ENCODE results near the gene ROBO3.

Gene ROBO3

GRCh38 chr11:124898711-124899110, 33.5 kb downstream of the ROBO3 start:
- Histone ChIP-seq H3K79me2 (ENCODE audit: insufficient read depth, low read length) (no peaks in the 10 kb centered on the region), H3F3A (ENCODE audit: low read depth) (no peaks in the 10 kb centered on the region), H3K27me3 (ENCODE audit: insufficient read depth, low read length, poor library complexity, severe bottlenecking) (peaks cover 16% of the 10 kb centered on the region), H3K36me3 (ENCODE audit: insufficient read depth, low read length) (no peaks in the 10 kb centered on the region), H3K4me3 (ENCODE audit: low read length, poor library complexity, severe bottlenecking) (no peak overlapping the region), H3K4me2 (ENCODE audit: low read depth, low read length, poor library complexity, severe bottlenecking) (no peak overlapping the region), H3K9me3 (ENCODE audit: insufficient read depth, low read depth, low read length) (no peaks in the 10 kb centered on the region), H3K4me1 (ENCODE audit: insufficient read depth, low read length, poor library complexity, severe bottlenecking) (no peaks in the 10 kb centered on the region), H2AFZ (ENCODE audit: low read length) (no peak overlapping the region), H4K20me1 (ENCODE audit: insufficient read depth, low read length, poor library complexity, severe bottlenecking) (no peaks in the 10 kb centered on the region), H3K9ac (ENCODE audit: low read depth, low read length, poor library complexity, severe bottlenecking) (no peak overlapping the region), H3K9me2 (replicated peaks; ENCODE audit: low read depth, low read length) (no peaks in the 10 kb centered on the region)
- TF ChIP-seq EZH2phosphoT487 (IDR thresholded peaks at IDR 0.05; ENCODE audit: borderline replicate concordance): no peak

GRCh38 chr11:124899383-124900145, 34.3 kb downstream of the ROBO3 start:
- Histone ChIP-seq H3K27me3 (ENCODE audit: insufficient read depth, low read length, poor library complexity, severe bottlenecking) (peaks cover 16% of the 10 kb centered on the region), H3K79me2 (ENCODE audit: insufficient read depth, low read length) (no peaks in the 10 kb centered on the region), H4K20me1 (ENCODE audit: insufficient read depth, low read length, poor library complexity, severe bottlenecking) (no peaks in the 10 kb centered on the region), H3K36me3 (ENCODE audit: insufficient read depth, low read length) (no peaks in the 10 kb centered on the region), H3K4me2 (ENCODE audit: low read depth, low read length, poor library complexity, severe bottlenecking) (no peak overlapping the region), H3F3A (ENCODE audit: low read depth) (no peaks in the 10 kb centered on the region), H2AFZ (ENCODE audit: low read length) (no peak overlapping the region), H3K9me3 (ENCODE audit: insufficient read depth, low read depth, low read length) (no peaks in the 10 kb centered on the region), H3K9me2 (replicated peaks; ENCODE audit: low read depth, low read length) (no peaks in the 10 kb centered on the region), H3K9ac (ENCODE audit: low read depth, low read length, poor library complexity, severe bottlenecking) (no peak overlapping the region), H3K4me3 (ENCODE audit: low read length, poor library complexity, severe bottlenecking) (no peak overlapping the region), H3K4me1 (ENCODE audit: insufficient read depth, low read length, poor library complexity, severe bottlenecking) (no peaks in the 10 kb centered on the region)
- no peak for TF ChIP-seq EZH2phosphoT487 (IDR thresholded peaks at IDR 0.05; ENCODE audit: borderline replicate concordance)
- TF ChIP-seq CTCF (conservative IDR thresholded peaks at IDR 0.05; ENCODE audit: low read length): no peak

GRCh38 chr11:124900464-124900863, 35.2 kb downstream of the ROBO3 start:
- H3K79me2 ChIP-seq (ENCODE audit: insufficient read depth, low read length): no peaks in the 10 kb centered on the region
- no peaks in the 10 kb centered on the region for H4K20me1 ChIP-seq (ENCODE audit: insufficient read depth, low read length, poor library complexity, severe bottlenecking)
- H3K4me3 ChIP-seq (ENCODE audit: low read length, poor library complexity, severe bottlenecking): no peak overlapping the region
- no peaks in the 10 kb centered on the region for H3K9me2 ChIP-seq (replicated peaks; ENCODE audit: low read depth, low read length)
- H3K36me3 ChIP-seq (ENCODE audit: insufficient read depth, low read length): no peaks in the 10 kb centered on the region
- H3K27me3 ChIP-seq (ENCODE audit: insufficient read depth, low read length, poor library complexity, severe bottlenecking): peaks cover 16% of the 10 kb centered on the region
- no peak overlapping the region for H3K4me2 ChIP-seq (ENCODE audit: low read depth, low read length, poor library complexity, severe bottlenecking)
- no peaks in the 10 kb centered on the region for H3K4me1 ChIP-seq (ENCODE audit: insufficient read depth, low read length, poor library complexity, severe bottlenecking)
- no peak overlapping the region for H2AFZ ChIP-seq (ENCODE audit: low read length)
- H3K9ac ChIP-seq (ENCODE audit: low read depth, low read length, poor library complexity, severe bottlenecking): no peak overlapping the region
- no peaks in the 10 kb centered on the region for H3F3A ChIP-seq (ENCODE audit: low read depth)
- TF ChIP-seq CTCF (conservative IDR thresholded peaks at IDR 0.05; ENCODE audit: low read length) (no peak), EZH2phosphoT487 (IDR thresholded peaks at IDR 0.05; ENCODE audit: borderline replicate concordance) (no peak)
- no peaks in the 10 kb centered on the region for H3K9me3 ChIP-seq (ENCODE audit: insufficient read depth, low read depth, low read length)

GRCh38 chr11:124902616-124903015, 37.4 kb downstream of the ROBO3 start:
- Histone ChIP-seq H3K79me2 (ENCODE audit: insufficient read depth, low read length) (no peaks in the 10 kb centered on the region), H3K36me3 (ENCODE audit: insufficient read depth, low read length) (no peaks in the 10 kb centered on the region), H3K9ac (ENCODE audit: low read depth, low read length, poor library complexity, severe bottlenecking) (no peak overlapping the region), H2AFZ (ENCODE audit: low read length) (no peak overlapping the region), H3K9me3 (ENCODE audit: insufficient read depth, low read depth, low read length) (no peaks in the 10 kb centered on the region), H3K27me3 (ENCODE audit: insufficient read depth, low read length, poor library complexity, severe bottlenecking) (peaks cover 16% of the 10 kb centered on the region), H3K4me3 (ENCODE audit: low read length, poor library complexity, severe bottlenecking) (no peak overlapping the region), H3K9me2 (replicated peaks; ENCODE audit: low read depth, low read length) (no peaks in the 10 kb centered on the region), H4K20me1 (ENCODE audit: insufficient read depth, low read length, poor library complexity, severe bottlenecking) (no peaks in the 10 kb centered on the region), H3F3A (ENCODE audit: low read depth) (no peaks in the 10 kb centered on the region), H3K4me2 (ENCODE audit: low read depth, low read length, poor library complexity, severe bottlenecking) (no peak overlapping the region), H3K4me1 (ENCODE audit: insufficient read depth, low read length, poor library complexity, severe bottlenecking) (no peaks in the 10 kb centered on the region)
- TF ChIP-seq EZH2phosphoT487 (IDR thresholded peaks at IDR 0.05; ENCODE audit: borderline replicate concordance) (no peak), CTCF (conservative IDR thresholded peaks at IDR 0.05; ENCODE audit: low read length) (no peak)
